GM23338 (cell line): Measurements from ENCODE around the gene SLC15A1. TPM values are rescaled to one million over a fixed set of nuclear protein-coding genes. Genes with fewer than 3 reads are reported as not detected.

ENCODE experiments used
- ATAC-seq: fragments of 200-7000 bp; cut with Tn5 transposase; 3 replicates; pipeline ENCODE4 v1.9.1; 2020
- DNase-seq: peaks from one replicate; pipeline ENCODE4 v3.0.0-alpha.2; 2015; ENCODE audit warnings: low spot score
- H2AFZ ChIP-seq: fragments of 200-600 bp; sonication (generic); 2 replicates; pipeline ENCODE4 v1.8.0; 2016; ENCODE audit warnings: antibody characterized with exemption, mild to moderate bottlenecking, moderate library complexity
- H3F3A ChIP-seq: fragments of 200-600 bp; sonication (generic); replicated peaks from 2 replicates; pipeline ENCODE4 v1.8.0; 2017; ENCODE audit warnings: antibody characterized with exemption, mixed run types, low read depth
- H3K27ac ChIP-seq: fragments of 200-600 bp; sonication (generic); 2 replicates; pipeline ENCODE4 v1.6.1; 2016; ENCODE audit warnings: low read depth
- H3K27me3 ChIP-seq: fragments of 200-600 bp; sonication (generic); 2 replicates; pipeline ENCODE4 v1.8.0; 2016; ENCODE audit warnings: mild to moderate bottlenecking, mixed run types, moderate library complexity; ENCODE audit not compliant: insufficient read depth
- H3K36me3 ChIP-seq: fragments of 200-600 bp; sonication (generic); 2 replicates; pipeline ENCODE4 v1.8.0; 2016; ENCODE audit warnings: mild to moderate bottlenecking; ENCODE audit not compliant: insufficient read depth
- H3K4me1 ChIP-seq: fragments of 200-600 bp; sonication (generic); 2 replicates; pipeline ENCODE4 v1.8.0; 2016; ENCODE audit warnings: mild to moderate bottlenecking, moderate library complexity; ENCODE audit not compliant: insufficient read depth
- H3K4me2 ChIP-seq: fragments of 200-600 bp; sonication (generic); 2 replicates; pipeline ENCODE4 v1.7.1; 2017; ENCODE audit warnings: mixed run types
- H3K4me3 ChIP-seq: fragments of 200-600 bp; sonication (generic); 2 replicates; pipeline ENCODE4 v1.6.1; 2016; ENCODE audit warnings: mixed run types
- H3K79me2 ChIP-seq: fragments of 200-600 bp; sonication (generic); replicated peaks from 2 replicates; pipeline ENCODE4 v1.8.0; 2017; ENCODE audit warnings: mild to moderate bottlenecking; ENCODE audit not compliant: insufficient read depth
- H3K9me2 ChIP-seq: fragments of 200-600 bp; sonication (generic); 2 replicates; pipeline ENCODE4 v1.8.0; 2017; ENCODE audit not compliant: insufficient read depth
- H4K20me1 ChIP-seq: fragments of 200-600 bp; sonication (generic); replicated peaks from 2 replicates; pipeline ENCODE4 v1.8.0; 2017; ENCODE audit warnings: mild to moderate bottlenecking; ENCODE audit not compliant: insufficient read depth
- H3K27ac Mint-ChIP-seq: 2 replicates; pipeline ENCODE4 v1.8.0; 2020; ENCODE audit warnings: inconsistent platforms, mild to moderate bottlenecking, moderate library complexity, mixed read lengths
- H3K27me3 Mint-ChIP-seq: 3 replicates; pipeline ENCODE4 v1.8.0; 2022; ENCODE audit warnings: low read depth, mild to moderate bottlenecking, moderate library complexity, mixed read lengths, inconsistent platforms; ENCODE audit not compliant: insufficient read depth, poor library complexity
- H3K36me3 Mint-ChIP-seq: 3 replicates; pipeline ENCODE4 v1.8.0; 2021; ENCODE audit warnings: low read depth, mild to moderate bottlenecking, inconsistent platforms, moderate library complexity, mixed read lengths
- H3K4me1 Mint-ChIP-seq: 3 replicates; pipeline ENCODE4 v1.8.0; 2020; ENCODE audit warnings: mild to moderate bottlenecking, inconsistent platforms, mixed read lengths
- H3K4me3 Mint-ChIP-seq: 3 replicates; pipeline ENCODE4 v1.8.0; 2021; ENCODE audit warnings: moderate library complexity, mild to moderate bottlenecking, inconsistent platforms, mixed read lengths
- H3K9me3 Mint-ChIP-seq: 3 replicates; pipeline ENCODE4 v1.8.0; 2020; ENCODE audit warnings: moderate library complexity, mild to moderate bottlenecking, inconsistent platforms, mixed read lengths
- CREB1 ChIP-seq: fragments of 250-450 bp; sonication (Bioruptor Pico); IDR thresholded peaks from 2 replicates; pipeline ENCODE4 v1.5.0; 2020; ENCODE audit warnings: low read depth, mild to moderate bottlenecking, moderate library complexity
- CTCF ChIP-seq, 2 experiments: fragments of 200-600 bp in 1 of 2; sonication (generic) in 1 of 2; conservative IDR thresholded peaks; 2 replicates each; pipeline versions ENCODE4 v1.5.1 to v1.6.1; 2016 to 2017; ENCODE audit warnings: antibody characterized with exemption in 2 of 2, low read depth in 2 of 2, mild to moderate bottlenecking in 2 of 2, moderate library complexity in 1 of 2
- ETS1 ChIP-seq: IDR thresholded peaks from 2 replicates; pipeline ENCODE4 v1.6.1; 2016; ENCODE audit warnings: antibody characterized with exemption
- EZH2 ChIP-seq: fragments of 200-600 bp; sonication (generic); IDR thresholded peaks from one replicate; pipeline ENCODE4 v1.8.0; 2017; ENCODE audit warnings: antibody characterized with exemption, mild to moderate bottlenecking, low read depth; ENCODE audit not compliant: unreplicated experiment
- EZH2phosphoT487 ChIP-seq: fragments of 200-600 bp; sonication (generic); IDR thresholded peaks from one replicate; pipeline ENCODE4 v1.8.1; 2018; ENCODE audit warnings: antibody characterized with exemption; ENCODE audit not compliant: unreplicated experiment
- JUNB ChIP-seq: IDR thresholded peaks from one replicate; pipeline ENCODE4 v1.6.1; 2016; ENCODE audit warnings: antibody characterized with exemption; ENCODE audit not compliant: unreplicated experiment
- NANOG ChIP-seq: IDR thresholded peaks from 2 replicates; pipeline ENCODE4 v1.6.1; 2016; ENCODE audit warnings: antibody characterized with exemption, borderline replicate concordance
- POLR2AphosphoS5 ChIP-seq: IDR thresholded peaks from 2 replicates; pipeline ENCODE4 v1.6.1; 2016; ENCODE audit warnings: antibody characterized with exemption, low read depth
- STAT1 ChIP-seq: IDR thresholded peaks from one replicate; pipeline ENCODE4 v1.6.1; 2016; ENCODE audit warnings: antibody characterized with exemption; ENCODE audit not compliant: unreplicated experiment
- ZNF114 ChIP-seq: fragments of 250-450 bp; sonication (Bioruptor Pico); IDR thresholded peaks from 2 replicates; pipeline ENCODE4 v1.5.0; 2020; ENCODE audit warnings: mild to moderate bottlenecking, moderate library complexity
- ZNF331 ChIP-seq: fragments of 250-450 bp; sonication (Bioruptor Pico); IDR thresholded peaks from 2 replicates; pipeline ENCODE4 v1.5.0; 2020; ENCODE audit warnings: low read depth, mild to moderate bottlenecking, moderate library complexity
- ZNF462 ChIP-seq: fragments of 250-450 bp; sonication (Bioruptor Pico); IDR thresholded peaks from 2 replicates; pipeline ENCODE4 v1.5.0; 2020; ENCODE audit warnings: mild to moderate bottlenecking, moderate library complexity
- polyA plus RNA-seq: library from polyadenylated mRNA; unstranded; fragments of >200 nt; fragmentation: Nextera tagmentation; extraction: Ambion mirVana; gene quantifications from 2 replicates; pipeline ENCODE4 v1.2.1, GENCODE V29; 2016
- total RNA-seq: library from RNA; depleted of rRNA; stranded (reverse); fragments of >200 nt; shearing (Covaris generic); gene quantifications from 2 replicates; pipeline ENCODE4 v1.2.3, GENCODE V29; 2014
- TF ChIP-seq, protein P1 (sequence below): IDR thresholded peaks from one replicate; pipeline ENCODE4 v1.6.1; 2018; ENCODE audit warnings: antibody characterized with exemption; ENCODE audit not compliant: unreplicated experiment

The SLC15A1 gene
- total and polyA plus RNA-seq, 2 experiments from 2014 or later: 1.6 to 3.0 TPM

- Histone ChIP-seq H4K20me1 (no peaks in the 10 kb centered on the region), H2AFZ (no peak overlapping the region), H3K79me2 (no peaks in the 10 kb centered on the region), H3K4me2 (no peak overlapping the region), H3F3A (no peaks in the 10 kb centered on the region), H3K9me2 (no peaks in the 10 kb centered on the region), H3K4me3 (no peak overlapping the region), H3K27ac (no peak overlapping the region), H3K36me3 (no peaks in the 10 kb centered on the region), H3K27me3 (no peaks in the 10 kb centered on the region), H3K4me1 (no peaks in the 10 kb centered on the region)
- DNase-seq (no peak), ATAC-seq (no peak)
- H3K27ac Mint-ChIP-seq: no peak overlapping the region
- H3K4me1 Mint-ChIP-seq: peaks cover 2% of the 10 kb centered on the region
- no peaks in the 10 kb centered on the region for H3K36me3 Mint-ChIP-seq
- no peaks in the 10 kb centered on the region for H3K9me3 Mint-ChIP-seq
- H3K4me3 Mint-ChIP-seq: no peak overlapping the region
- TF ChIP-seq NANOG (no peak), ZNF331 (no peak), CREB1 (no peak), ZNF114 (CRISPR knock-in tag) (no peak), ZNF462 (CRISPR knock-in tag) (no peak), ETS1 (no peak), STAT1 (no peak), JUNB (no peak), POLR2AphosphoS5 (no peak), EZH2phosphoT487 (no peak), CTCF (conservative IDR thresholded peaks at IDR 0.05; ENCODE audit: low read depth in 2 of 2) (no peak), EZH2 (no peak)
- TF ChIP-seq, protein P1, sequence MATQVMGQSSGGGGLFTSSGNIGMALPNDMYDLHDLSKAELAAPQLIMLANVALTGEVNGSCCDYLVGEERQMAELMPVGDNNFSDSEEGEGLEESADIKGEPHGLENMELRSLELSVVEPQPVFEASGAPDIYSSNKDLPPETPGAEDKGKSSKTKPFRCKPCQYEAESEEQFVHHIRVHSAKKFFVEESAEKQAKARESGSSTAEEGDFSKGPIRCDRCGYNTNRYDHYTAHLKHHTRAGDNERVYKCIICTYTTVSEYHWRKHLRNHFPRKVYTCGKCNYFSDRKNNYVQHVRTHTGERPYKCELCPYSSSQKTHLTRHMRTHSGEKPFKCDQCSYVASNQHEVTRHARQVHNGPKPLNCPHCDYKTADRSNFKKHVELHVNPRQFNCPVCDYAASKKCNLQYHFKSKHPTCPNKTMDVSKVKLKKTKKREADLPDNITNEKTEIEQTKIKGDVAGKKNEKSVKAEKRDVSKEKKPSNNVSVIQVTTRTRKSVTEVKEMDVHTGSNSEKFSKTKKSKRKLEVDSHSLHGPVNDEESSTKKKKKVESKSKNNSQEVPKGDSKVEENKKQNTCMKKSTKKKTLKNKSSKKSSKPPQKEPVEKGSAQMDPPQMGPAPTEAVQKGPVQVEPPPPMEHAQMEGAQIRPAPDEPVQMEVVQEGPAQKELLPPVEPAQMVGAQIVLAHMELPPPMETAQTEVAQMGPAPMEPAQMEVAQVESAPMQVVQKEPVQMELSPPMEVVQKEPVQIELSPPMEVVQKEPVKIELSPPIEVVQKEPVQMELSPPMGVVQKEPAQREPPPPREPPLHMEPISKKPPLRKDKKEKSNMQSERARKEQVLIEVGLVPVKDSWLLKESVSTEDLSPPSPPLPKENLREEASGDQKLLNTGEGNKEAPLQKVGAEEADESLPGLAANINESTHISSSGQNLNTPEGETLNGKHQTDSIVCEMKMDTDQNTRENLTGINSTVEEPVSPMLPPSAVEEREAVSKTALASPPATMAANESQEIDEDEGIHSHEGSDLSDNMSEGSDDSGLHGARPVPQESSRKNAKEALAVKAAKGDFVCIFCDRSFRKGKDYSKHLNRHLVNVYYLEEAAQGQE: no peak
- peaks cover 6% of the 10 kb centered on the region for H3K27me3 Mint-ChIP-seq
Measured at GRCh38 chr13:98649861-98650260, 102.6 kb downstream of the SLC15A1 start.
